A549 (cell line): ENCODE measurements around the gene THBS3. TPM values are rescaled to one million over a fixed set of nuclear protein-coding genes. Genes with fewer than 3 reads are reported as not detected.

ENCODE experiments used
- ATAC-seq, 2 experiments: fragments of 200-7000 bp in 1 of 2; fragments of >200 bp in 1 of 2; cut with Nextera tagmentation in 1 of 2; cut with Tn5 transposase in 1 of 2; 3 replicates each; pipeline versions ENCODE4 v1.8.0 to v1.9.1; 2018 to 2020; ENCODE audit warnings: mild to moderate bottlenecking in 1 of 2, moderate library complexity in 1 of 2
- CTCF ChIA-PET: fragments of 300-600 bp; sonication (Branson Sonifier 250); formaldehyde crosslinking; extraction: SDS; loops from one replicate; lab custom pipeline; 2021; ENCODE audit warnings: antibody characterized with exemption, inconsistent platforms; lab: Yijun Ruan, JAX
- POLR2A ChIA-PET: fragments of 350-600 bp; formaldehyde crosslinking; extraction: SDS; loops from one replicate; lab custom pipeline; 2021; ENCODE audit warnings: antibody characterized with exemption, inconsistent platforms; lab: Yijun Ruan, JAX
- DNase-seq, 2 experiments: peaks; one replicate each; pipeline versions ENCODE4 v3.0.0 to v3.0.0-alpha.2; 2011 to 2016; ENCODE audit warnings: low read depth in 1 of 2, low spot score in 1 of 2
- FAIRE-seq: peaks from 2 replicates; lab custom pipeline; 2011; peaks lifted over from hg19 to GRCh38; lab: Jason Lieb, UNC
- H3K27ac ChIP-seq, 2 experiments: fragments of >200 bp; sonication (Bioruptor Twin); formaldehyde crosslinking; 3 replicates each; pipeline ENCODE4 v1.5.1; 2016 to 2017
- H3K4me1 ChIP-seq: fragments of >200 bp; sonication (Bioruptor Twin); formaldehyde crosslinking; 3 replicates; pipeline ENCODE4 v1.6.1; 2016
- H3K4me2 ChIP-seq: fragments of >200 bp; sonication (Bioruptor Twin); formaldehyde crosslinking; 3 replicates; pipeline ENCODE4 v1.6.1; 2016
- H3K4me3 ChIP-seq: fragments of >200 bp; sonication (Bioruptor Twin); formaldehyde crosslinking; 3 replicates; pipeline ENCODE4 v1.5.1; 2016
- H3K9me3 ChIP-seq: fragments of >200 bp; sonication (Bioruptor Twin); formaldehyde crosslinking; 3 replicates; pipeline ENCODE4 v1.6.1; 2016
- CBX2 ChIP-seq: fragments of 200-600 bp; sonication (generic); IDR thresholded peaks from 2 replicates; pipeline ENCODE4 v1.6.1; 2016; ENCODE audit warnings: low read depth, mild to moderate bottlenecking, borderline replicate concordance
- CBX8 ChIP-seq: fragments of 200-600 bp; sonication (generic); IDR thresholded peaks from 2 replicates; pipeline ENCODE4 v1.6.1; 2016
- EHMT2 ChIP-seq: fragments of 200-600 bp; sonication (generic); IDR thresholded peaks from 2 replicates; pipeline ENCODE4 v1.6.1; 2016; ENCODE audit warnings: antibody characterized with exemption, low read depth, mild to moderate bottlenecking, moderate library complexity
- EP300 ChIP-seq, 2 experiments: fragments of >200 bp; sonication (Bioruptor Twin); formaldehyde crosslinking; IDR thresholded peaks; 2 replicates in 1 of 2; 3 replicates in 1 of 2; pipeline ENCODE4 v1.6.1; 2016 to 2017
- FOXS1 ChIP-seq: fragments of 250-450 bp; sonication (Bioruptor Pico); IDR thresholded peaks from 2 replicates; pipeline ENCODE4 v1.5.0; 2020; ENCODE audit warnings: mild to moderate bottlenecking, moderate library complexity
- GATA3 ChIP-seq: IDR thresholded peaks from 2 replicates; pipeline ENCODE4 v1.6.1; 2012; ENCODE audit warnings: borderline replicate concordance
- HEYL ChIP-seq: fragments of 250-450 bp; sonication (Bioruptor Pico); IDR thresholded peaks from 2 replicates; pipeline ENCODE4 v1.8.0; 2021; ENCODE audit warnings: mild to moderate bottlenecking, moderate library complexity
- JUN ChIP-seq, 2 experiments: fragments of >200 bp; sonication (Bioruptor Twin); formaldehyde crosslinking; IDR thresholded peaks; 2 replicates in 1 of 2; 3 replicates in 1 of 2; pipeline ENCODE4 v1.6.1; 2016 to 2017
- KDM1A ChIP-seq: fragments of 200-600 bp; sonication (generic); IDR thresholded peaks from 2 replicates; pipeline ENCODE4 v1.6.1; 2016; ENCODE audit warnings: low read depth, mild to moderate bottlenecking
- KDM5A ChIP-seq: fragments of 200-600 bp; sonication (generic); IDR thresholded peaks from 2 replicates; pipeline ENCODE4 v1.6.1; 2016; ENCODE audit warnings: antibody characterized with exemption, mild to moderate bottlenecking
- MAFK ChIP-seq: fragments of 450-650 bp; IDR thresholded peaks from 2 replicates; pipeline ENCODE4 v1.6.1; 2014; ENCODE audit not compliant: partially characterized antibody
- NR3C1 ChIP-seq: fragments of >200 bp; sonication (Bioruptor Twin); formaldehyde crosslinking; IDR thresholded peaks from 3 replicates; pipeline ENCODE4 v1.6.1; 2017
- PHF8 ChIP-seq: fragments of 200-600 bp; sonication (generic); IDR thresholded peaks from 2 replicates; pipeline ENCODE4 v1.6.1; 2016; ENCODE audit warnings: low read depth, mild to moderate bottlenecking, antibody characterized with exemption, moderate library complexity, borderline replicate concordance
- POLR2AphosphoS2 ChIP-seq: conservative IDR thresholded peaks from 2 replicates; pipeline ENCODE4 v1.6.1; 2012; ENCODE audit warnings: low read length, improper control_type of control experiment, inconsistent platforms
- RARB ChIP-seq: fragments of 250-450 bp; sonication (Bioruptor Pico); IDR thresholded peaks from 2 replicates; pipeline ENCODE4 v1.8.0; 2021; ENCODE audit warnings: mild to moderate bottlenecking, moderate library complexity
- RFX5 ChIP-seq: fragments of 450-650 bp; IDR thresholded peaks from 2 replicates; pipeline ENCODE4 v1.7.1; 2014; ENCODE audit warnings: antibody characterized with exemption, mild to moderate bottlenecking, moderate library complexity
- TP53 ChIP-seq: fragments of 250-450 bp; sonication (Bioruptor Pico); IDR thresholded peaks from 2 replicates; pipeline ENCODE4 v1.5.0; 2021; ENCODE audit warnings: mild to moderate bottlenecking, moderate library complexity
- ZFP36 ChIP-seq: fragments of 450-650 bp; IDR thresholded peaks from 2 replicates; pipeline ENCODE4 v1.6.1; 2014; ENCODE audit warnings: borderline replicate concordance; ENCODE audit not compliant: partially characterized antibody
- WGBS: methylation state at CpG from one replicate; pipeline ENCODE4 v1.1.6; 2017; ENCODE audit errors: missing lambda C conversion rate; 5-methylcytosine and 5-hydroxymethylcytosine counted together
- polyA plus RNA-seq, 4 experiments: library from polyadenylated mRNA; depleted of rRNA in 3 of 4; stranded (reverse); fragments of >200 nt; fragmentation: RNase III in 1 of 4; extraction: RNeasy Plus Mini Kit Qiagen cat#74134 plus additional on column Dnase treatment in 1 of 4; gene quantifications; 2 replicates in 3 of 4; 3 replicates in 1 of 4; pipeline ENCODE4 v1.2.3, GENCODE V29; 2011 to 2017
- TF ChIP-seq, protein P1 (sequence below): fragments of >200 bp; sonication (Bioruptor Twin); formaldehyde crosslinking; IDR thresholded peaks from 2 replicates; pipeline ENCODE4 v1.6.1; 2016
- TF ChIP-seq, protein P2 (sequence below): IDR thresholded peaks from 2 replicates; pipeline ENCODE4 v1.6.1; 2012; ENCODE audit warnings: low read depth, borderline replicate concordance
- TF ChIP-seq, protein P3 (sequence below): fragments of 200-600 bp; sonication (generic); IDR thresholded peaks from 2 replicates; pipeline ENCODE4 v1.6.1; 2016; ENCODE audit warnings: antibody characterized with exemption, mild to moderate bottlenecking, moderate library complexity
- TF ChIP-seq, protein P4 (sequence below): IDR thresholded peaks from 2 replicates; pipeline ENCODE4 v1.6.1; 2012
- TF ChIP-seq, protein P5 (sequence below): IDR thresholded peaks from 2 replicates; pipeline ENCODE4 v1.6.1; 2012

The THBS3 gene
- polyA plus RNA-seq, 2 of the 4 experiments (the other 2 are of a cell fraction): 12.1 to 13.8 TPM

DNA sequence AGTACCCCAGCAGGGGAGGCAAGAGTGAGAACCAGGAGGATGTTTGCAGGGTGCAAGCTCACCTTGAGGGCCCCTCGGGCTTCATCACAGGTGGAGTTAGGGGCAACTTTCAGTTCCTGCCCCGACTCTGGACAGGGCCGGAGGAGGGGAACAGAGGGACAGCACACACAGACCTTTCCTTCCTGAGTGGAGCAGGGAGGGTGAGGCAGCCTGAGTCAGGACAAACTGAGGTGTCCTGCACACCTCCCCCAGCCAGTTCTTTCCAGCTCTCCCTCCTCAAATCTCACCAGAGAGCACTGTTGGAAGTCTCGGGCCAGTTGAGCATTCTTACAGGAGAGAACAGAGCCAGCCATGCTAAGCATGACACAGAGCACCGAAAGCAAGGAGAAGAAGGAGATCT lies 46.1 kb upstream of the THBS3 start (continued):
- TF ChIP-seq, protein P1, sequence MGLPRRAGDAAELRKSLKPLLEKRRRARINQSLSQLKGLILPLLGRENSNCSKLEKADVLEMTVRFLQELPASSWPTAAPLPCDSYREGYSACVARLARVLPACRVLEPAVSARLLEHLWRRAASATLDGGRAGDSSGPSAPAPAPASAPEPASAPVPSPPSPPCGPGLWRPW: no peak

DNA sequence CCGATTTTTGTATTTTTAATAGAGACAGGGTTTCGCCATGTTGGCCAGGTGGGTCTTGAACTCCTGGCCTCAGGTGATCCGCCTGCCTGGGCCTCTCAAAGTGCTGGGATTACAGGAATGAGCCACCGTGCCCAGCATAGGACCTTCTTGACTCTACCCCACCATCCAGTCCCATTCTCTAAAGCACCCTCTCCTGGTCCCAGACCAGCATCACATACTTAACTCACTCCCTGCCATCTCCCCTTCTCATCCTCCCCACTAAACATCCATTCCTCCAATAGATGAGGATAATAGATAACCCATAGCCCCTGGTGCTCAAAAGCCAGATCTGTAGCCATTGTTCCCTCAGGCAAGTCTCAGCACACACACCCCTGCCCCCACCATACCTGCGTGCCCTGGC lies 45.5 kb upstream of the THBS3 start:
- 92% methylated on average over 5 of the region's 5 CpGs for WGBS
- FAIRE-seq (no peak), ATAC-seq (no peak), DNase-seq (no peak)
- ChIA-PET POLR2A (no interaction called here), CTCF (interaction anchor here (4.0 to 10.4 kb wide), 2 partner anchors 13 to 64 kb away, joined by 29 to 326 read pairs; partner anchors contain the start of genes CLK2 and SCAMP3)
- H3K9me3 ChIP-seq: no peaks in the 10 kb centered on the region
- peak overlapping the region; percentile 88 for H3K4me2 ChIP-seq
- peaks cover 21% of the 10 kb centered on the region for H3K4me1 ChIP-seq
- H3K4me3 ChIP-seq: no peak overlapping the region
- TF ChIP-seq PHF8 (no peak), CBX8 (no peak), NR3C1 (no peak), RARB (CRISPR knock-in tag) (no peak), GATA3 (no peak), ZFP36 (no peak), POLR2AphosphoS2 (no peak), KDM1A (no peak), TP53 (no peak), FOXS1 (CRISPR knock-in tag) (no peak)
- TF ChIP-seq, protein P2, sequence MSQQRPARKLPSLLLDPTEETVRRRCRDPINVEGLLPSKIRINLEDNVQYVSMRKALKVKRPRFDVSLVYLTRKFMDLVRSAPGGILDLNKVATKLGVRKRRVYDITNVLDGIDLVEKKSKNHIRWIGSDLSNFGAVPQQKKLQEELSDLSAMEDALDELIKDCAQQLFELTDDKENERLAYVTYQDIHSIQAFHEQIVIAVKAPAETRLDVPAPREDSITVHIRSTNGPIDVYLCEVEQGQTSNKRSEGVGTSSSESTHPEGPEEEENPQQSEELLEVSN: no peak
- TF ChIP-seq, protein P3, sequence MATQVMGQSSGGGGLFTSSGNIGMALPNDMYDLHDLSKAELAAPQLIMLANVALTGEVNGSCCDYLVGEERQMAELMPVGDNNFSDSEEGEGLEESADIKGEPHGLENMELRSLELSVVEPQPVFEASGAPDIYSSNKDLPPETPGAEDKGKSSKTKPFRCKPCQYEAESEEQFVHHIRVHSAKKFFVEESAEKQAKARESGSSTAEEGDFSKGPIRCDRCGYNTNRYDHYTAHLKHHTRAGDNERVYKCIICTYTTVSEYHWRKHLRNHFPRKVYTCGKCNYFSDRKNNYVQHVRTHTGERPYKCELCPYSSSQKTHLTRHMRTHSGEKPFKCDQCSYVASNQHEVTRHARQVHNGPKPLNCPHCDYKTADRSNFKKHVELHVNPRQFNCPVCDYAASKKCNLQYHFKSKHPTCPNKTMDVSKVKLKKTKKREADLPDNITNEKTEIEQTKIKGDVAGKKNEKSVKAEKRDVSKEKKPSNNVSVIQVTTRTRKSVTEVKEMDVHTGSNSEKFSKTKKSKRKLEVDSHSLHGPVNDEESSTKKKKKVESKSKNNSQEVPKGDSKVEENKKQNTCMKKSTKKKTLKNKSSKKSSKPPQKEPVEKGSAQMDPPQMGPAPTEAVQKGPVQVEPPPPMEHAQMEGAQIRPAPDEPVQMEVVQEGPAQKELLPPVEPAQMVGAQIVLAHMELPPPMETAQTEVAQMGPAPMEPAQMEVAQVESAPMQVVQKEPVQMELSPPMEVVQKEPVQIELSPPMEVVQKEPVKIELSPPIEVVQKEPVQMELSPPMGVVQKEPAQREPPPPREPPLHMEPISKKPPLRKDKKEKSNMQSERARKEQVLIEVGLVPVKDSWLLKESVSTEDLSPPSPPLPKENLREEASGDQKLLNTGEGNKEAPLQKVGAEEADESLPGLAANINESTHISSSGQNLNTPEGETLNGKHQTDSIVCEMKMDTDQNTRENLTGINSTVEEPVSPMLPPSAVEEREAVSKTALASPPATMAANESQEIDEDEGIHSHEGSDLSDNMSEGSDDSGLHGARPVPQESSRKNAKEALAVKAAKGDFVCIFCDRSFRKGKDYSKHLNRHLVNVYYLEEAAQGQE: no peak
- TF ChIP-seq, protein P4, sequence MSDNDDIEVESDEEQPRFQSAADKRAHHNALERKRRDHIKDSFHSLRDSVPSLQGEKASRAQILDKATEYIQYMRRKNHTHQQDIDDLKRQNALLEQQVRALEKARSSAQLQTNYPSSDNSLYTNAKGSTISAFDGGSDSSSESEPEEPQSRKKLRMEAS: no peak
- TF ChIP-seq, protein P5, sequence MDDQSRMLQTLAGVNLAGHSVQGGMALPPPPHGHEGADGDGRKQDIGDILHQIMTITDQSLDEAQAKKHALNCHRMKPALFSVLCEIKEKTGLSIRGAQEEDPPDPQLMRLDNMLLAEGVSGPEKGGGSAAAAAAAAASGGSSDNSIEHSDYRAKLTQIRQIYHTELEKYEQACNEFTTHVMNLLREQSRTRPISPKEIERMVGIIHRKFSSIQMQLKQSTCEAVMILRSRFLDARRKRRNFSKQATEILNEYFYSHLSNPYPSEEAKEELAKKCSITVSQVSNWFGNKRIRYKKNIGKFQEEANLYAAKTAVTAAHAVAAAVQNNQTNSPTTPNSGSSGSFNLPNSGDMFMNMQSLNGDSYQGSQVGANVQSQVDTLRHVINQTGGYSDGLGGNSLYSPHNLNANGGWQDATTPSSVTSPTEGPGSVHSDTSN: no peak
- TF ChIP-seq, all 56 proteins: peak for 0
- peak overlapping the region in 1 of 2 experiments; percentile 97; a peak in 1 of 6 replicates for H3K27ac ChIP-seq

DNA sequence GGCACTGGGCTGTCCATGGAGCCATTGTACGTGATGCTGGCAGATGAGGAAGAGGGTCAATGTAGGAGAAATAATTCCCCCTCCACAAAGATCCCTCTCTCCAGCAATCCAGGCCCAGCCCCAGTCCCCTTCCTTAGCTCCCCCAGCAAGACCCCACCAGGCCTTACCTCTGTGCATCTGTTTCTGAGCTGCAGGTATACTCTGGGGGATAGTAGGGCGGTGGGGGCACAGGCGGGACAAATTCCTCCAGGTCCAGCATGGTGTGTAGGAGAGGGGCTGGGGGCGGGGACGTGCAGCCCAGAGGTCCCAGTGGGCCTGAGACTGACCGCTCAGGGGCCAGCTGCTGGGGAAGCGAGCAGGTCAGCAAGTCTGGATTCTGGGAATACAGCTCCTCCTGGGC lies 43.9 kb upstream of the THBS3 start:
- ATAC-seq (no peak), DNase-seq (no peak), FAIRE-seq (no peak)
- Histone ChIP-seq H3K4me3 (no peak overlapping the region), H3K4me2 (no peak overlapping the region), H3K27ac (no peak overlapping the region), H3K4me1 (peaks cover 21% of the 10 kb centered on the region)
- CTCF ChIA-PET: interaction anchor here (0.6 to 10.4 kb wide), 45 partner anchors 11 to 441 kb away, joined by 3 to 326 read pairs (median 10); partner anchors contain the start of genes CLK2, FDPS, HCN3 and MSTO1
- POLR2A ChIA-PET: interaction anchor here (1.8 to 2.4 kb wide), 3 partner anchors 10 to 72 kb away, joined by 10 to 13 read pairs (median 11); partner anchors contain the start of genes CLK2 and SCAMP3
- TF ChIP-seq HEYL (CRISPR knock-in tag) (no peak), EHMT2 (no peak), CBX2 (no peak), KDM5A (no peak), MAFK (no peak), ZFP36 (no peak), EP300 (IDR thresholded peaks at IDR 0.05) (no peak), RARB (CRISPR knock-in tag) (no peak), GATA3 (no peak), RFX5 (no peak), JUN (IDR thresholded peaks at IDR 0.05) (no peak)
- TF ChIP-seq, protein P5: no peak
- TF ChIP-seq, protein P2: no peak
- TF ChIP-seq, all 56 proteins: peak for 0
- WGBS: 89% methylated on average over 6 of the region's 7 CpGs
- no peaks in the 10 kb centered on the region for H3K9me3 ChIP-seq
